GM19351 (cell line): Measurements from ENCODE around the gene MRAS.

Experiments
- ATAC-seq: cut with Tn5 transposase; IDR thresholded peaks from one replicate; pipeline ENCODE4 v1.9.1; 2021; ENCODE audit warnings: mild to moderate bottlenecking, moderate library complexity; ENCODE audit not compliant: unreplicated experiment

Gene MRAS

GRCh38 chr3:138384976-138385375 lies 36.6 kb downstream of the MRAS start:
- ATAC-seq = no peak

DNA sequence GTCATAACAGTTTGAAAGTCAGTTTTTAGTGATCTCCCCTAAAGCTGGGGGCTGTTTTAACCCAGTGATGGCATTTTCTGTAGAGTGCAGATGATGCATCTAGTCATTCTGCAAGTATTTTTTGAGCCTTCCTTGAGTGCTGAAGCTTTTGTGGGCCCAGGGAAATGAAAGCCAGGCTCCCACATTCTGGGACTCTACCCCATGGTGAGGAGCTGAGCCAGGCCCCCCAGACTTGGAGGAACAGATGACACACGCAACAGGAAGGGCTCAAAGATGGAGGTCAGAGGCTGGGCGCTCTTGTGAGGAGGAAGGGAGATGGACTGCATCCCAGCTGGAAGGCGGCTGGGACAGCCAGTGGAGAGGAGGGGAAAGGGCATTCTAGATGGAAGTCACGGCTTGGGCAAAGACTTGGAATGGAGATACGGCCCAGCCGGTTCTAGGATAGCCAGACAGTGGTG lies 40.8 kb downstream of the MRAS start:
- ATAC-seq = no peak

GRCh38 chr3:138389841-138390581 lies 41.6 kb downstream of the MRAS start:
- no peak for ATAC-seq

DNA sequence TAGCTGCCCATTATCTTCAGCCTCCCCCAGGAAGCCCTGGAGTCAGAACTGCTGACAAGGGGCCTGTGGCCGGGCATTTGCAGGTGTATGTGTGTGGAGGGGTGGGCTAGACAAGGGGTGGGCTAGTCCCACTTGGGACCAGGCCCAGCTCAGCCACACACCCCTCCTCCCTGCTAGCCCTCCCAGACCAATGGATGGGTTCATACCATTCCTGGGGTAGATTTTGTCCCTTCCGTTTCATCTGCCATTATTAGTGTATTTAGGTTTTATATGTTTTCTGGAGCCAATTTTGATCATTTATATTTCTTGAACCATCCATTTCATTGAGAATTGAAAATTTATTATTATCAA lies 42.2 kb downstream of the MRAS start:
- ATAC-seq = no peak

GRCh38 chr3:138394156-138394555 lies 45.8 kb downstream of the MRAS start:
- no peak for ATAC-seq

DNA sequence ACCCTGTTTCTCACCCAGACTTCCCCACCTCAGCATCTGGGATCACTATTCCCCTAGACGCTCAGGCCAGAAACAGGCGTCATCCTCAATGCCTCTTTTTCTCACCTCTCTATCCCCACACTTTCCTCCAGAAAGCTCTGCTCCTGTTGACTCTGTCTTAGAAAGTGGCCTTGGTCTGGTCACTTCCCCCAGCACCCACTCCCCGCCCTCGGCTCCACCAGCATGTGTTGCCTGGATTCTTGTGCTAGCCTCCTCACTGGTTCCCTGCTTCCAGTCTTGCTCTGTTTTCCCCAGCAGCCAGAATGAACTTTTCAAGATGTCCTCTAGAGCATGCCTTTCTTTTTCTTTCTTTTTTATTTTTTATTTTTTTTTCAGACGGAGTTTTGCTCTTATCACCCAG lies 46.3 kb downstream of the MRAS start:
- no peak for ATAC-seq

DNA sequence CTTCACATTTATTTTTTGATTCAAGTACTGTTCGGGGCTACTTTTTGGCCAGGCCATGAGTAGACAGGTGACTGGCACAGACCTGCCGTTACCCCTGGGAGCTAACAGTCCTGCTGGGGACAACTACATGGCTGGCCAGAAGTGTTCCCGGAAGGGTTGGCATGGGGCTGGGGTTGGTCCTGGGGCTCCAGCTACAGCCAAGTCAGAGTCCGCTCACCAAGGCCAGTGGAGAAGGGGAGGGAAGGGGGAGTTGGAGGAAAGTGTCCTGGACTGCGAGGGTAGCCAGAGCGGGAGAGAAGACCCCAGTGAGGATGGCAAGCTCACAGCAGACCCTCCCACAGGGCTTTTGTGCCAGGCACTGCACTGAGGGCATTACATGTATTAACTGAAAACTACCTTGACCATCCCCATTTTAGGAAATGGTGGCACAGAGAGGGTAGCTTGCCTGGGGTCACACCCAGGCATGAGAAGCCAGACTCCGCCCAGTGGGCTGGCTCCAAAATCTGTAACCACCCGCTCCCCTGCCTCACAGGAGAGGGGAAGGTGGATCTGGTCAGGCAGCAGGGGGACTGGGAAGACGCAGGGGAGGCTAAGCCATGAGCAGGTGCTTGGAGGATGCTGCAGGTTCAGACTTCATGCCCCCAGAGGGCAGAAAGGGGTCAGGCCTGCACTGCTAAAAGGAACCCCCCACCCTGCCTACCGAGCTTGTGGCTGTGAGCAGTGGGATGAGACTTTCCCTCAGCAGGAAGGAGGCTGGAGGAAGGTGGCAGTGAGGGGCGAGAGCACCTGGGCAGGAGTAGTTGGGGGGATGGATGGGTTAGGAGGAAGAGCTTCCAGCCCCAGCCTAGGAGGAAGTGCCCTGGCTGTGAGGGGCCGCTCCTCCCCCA lies 47.7 kb downstream of the MRAS start:
- ATAC-seq = no peak

DNA sequence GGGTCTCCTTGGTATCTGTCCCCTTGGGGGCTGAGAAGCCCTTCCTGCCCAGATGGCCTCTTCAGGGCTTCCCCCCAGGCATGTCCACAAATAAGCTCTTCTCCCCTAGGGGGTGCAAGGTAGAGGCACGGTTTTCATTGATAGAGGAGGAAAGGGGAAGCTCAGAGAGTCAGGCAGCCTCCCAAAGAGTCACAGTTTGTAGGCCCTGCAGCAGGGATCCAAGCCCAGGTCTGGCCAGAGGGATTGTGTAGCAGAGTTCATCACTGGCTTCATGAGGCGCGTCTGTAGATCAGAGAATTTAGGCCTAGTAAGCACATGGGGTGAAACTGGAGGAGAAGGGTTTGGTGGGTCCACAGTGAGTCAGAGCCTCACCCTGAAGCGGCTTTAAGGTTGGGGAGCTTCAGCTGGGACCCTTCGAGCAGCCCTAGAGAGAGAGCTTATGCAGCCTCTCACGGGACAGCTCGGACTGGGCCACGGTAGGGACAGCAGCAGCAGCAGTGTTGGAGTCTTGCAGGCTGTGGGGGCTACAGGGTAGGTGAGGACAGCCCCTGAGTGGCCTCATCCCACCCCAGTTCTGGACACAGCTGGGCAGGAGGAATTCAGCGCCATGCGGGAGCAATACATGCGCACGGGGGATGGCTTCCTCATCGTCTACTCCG lies 48.5 kb downstream of the MRAS start:
- ATAC-seq = no peak

DNA sequence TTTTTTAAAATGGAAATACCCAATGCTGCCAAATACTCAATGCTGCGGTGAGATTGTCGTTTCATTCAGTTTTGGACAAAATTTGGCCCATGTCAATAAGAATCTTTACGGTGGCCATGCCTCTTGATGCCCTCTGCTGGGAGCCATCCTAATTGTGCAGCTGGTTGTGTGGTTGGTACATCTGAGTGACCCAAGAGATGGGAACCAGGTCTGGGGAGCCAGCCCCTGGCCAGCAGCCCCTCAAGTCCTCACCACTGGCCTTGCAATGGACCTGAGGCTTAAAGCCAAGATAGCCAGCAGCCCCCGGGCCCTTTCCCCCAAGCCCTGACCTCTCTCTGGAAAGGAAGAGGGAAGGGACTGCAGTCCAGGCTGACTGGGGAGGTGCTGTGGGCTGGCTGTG lies 49.6 kb downstream of the MRAS start:
- ATAC-seq = no peak

GRCh38 chr3:138398791-138399575 lies 50.6 kb downstream of the MRAS start:
- no peak for ATAC-seq

DNA sequence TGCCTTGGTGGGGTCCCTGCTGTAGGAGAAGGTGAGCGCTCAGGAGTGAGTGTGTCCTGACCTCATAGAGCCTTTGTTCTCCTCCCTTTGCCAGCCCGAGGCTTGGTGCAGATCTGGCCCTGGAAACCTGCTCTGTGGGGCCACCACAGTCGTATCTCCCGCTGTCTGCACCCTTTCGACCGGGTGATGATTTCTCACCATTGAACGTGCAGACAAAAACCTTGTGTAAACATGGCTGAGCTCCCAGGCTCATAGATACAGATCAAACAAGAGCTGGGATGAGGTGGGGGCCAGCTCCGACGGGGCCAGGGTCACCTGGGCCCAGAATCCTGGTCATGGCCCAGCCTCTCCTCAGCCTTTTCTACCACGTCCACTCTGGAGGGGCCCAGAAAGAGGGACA lies 51.4 kb downstream of the MRAS start:
- no peak for ATAC-seq

DNA sequence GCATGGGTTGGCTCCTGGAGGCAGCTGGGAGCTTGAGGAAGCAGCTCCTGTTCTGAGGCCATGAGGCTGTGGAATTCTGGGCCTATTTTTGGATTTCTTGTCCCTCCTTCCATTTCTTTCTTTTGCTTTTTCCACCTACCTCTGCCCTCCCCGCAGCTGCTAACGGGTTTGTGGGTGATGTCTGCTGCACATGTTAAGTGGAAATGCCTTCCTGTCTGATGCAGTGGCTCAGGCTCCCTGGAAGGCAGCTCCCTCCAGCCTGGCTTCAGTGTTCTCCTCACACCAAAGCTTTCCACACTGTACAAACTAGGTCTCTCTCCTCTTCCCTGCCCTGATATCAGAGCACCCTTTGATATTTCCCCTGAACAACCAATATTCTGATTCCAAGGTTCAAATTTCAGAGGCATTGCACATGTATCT lies 52.3 kb downstream of the MRAS start:
- ATAC-seq = no peak

DNA sequence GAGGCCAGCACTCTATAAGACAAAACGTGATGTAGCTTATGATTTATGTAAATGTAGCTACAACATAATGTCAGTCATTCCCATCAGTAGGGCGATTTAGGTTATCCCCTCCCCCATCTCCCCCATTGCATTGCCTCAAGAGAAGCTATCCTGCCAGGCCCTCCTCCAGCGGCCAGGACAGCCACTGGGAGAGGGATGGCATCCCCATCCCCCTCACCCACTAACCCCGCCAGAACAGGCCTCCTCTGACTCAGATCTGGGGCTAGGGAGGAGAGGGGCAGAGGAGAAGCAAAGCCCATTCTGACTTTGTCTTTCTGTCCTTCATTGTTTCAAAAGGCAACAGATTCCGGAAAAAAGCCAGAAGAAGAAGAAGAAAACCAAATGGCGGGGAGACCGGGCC lies 53.5 kb downstream of the MRAS start:
- ATAC-seq = no peak

GRCh38 chr3:138404121-138404520 lies 55.7 kb downstream of the MRAS start:
- no peak for ATAC-seq

DNA sequence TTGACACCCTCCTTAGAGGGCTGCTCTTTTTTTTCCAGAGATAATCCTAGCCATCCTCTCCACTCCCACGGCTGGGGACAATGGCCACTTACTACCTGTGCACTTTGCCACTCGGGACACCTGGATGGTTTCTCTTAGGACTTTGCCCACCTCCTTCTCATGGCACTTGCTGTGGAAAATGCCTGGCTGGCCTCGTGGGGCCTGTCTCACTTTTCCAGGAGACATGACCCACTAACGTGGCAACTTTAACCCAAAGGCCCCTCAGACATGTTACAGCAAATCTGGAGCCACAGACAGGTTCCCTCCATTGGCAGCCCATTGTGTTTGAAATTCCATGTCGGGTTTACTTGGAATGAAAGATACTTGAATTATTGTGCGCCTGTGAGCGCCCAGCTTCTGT lies 56.6 kb downstream of the MRAS start:
- ATAC-seq = no peak

GRCh38 chr3:138405486-138405885 lies 57.1 kb downstream of the MRAS start:
- no peak for ATAC-seq

DNA sequence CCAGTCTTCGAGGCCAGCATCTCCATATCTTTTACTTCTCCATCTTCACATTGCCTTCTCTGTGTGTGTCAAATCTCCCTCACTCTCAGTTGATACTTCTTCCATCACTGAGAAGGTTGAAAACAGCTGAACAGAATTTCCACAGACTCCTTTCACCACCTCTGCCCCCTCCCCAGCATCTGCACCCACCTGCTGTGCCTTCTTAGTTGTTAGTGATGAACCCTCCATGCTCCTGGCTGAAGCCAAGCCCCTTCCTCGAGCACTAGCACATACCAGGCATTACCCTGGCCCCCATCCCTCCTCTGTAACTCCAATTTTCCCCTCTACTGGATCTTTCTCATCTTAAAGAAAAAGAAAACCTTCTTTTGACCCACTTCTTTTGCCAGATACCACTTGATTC lies 58.2 kb downstream of the MRAS start:
- ATAC-seq = no peak

GRCh38 chr3:138407236-138407907 lies 59.0 kb downstream of the MRAS start:
- ATAC-seq = no peak

GRCh38 chr3:138408751-138409570 lies 60.6 kb downstream of the MRAS start:
- ATAC-seq = no peak
